ENCODE data around the gene NGLY1. TPM values are rescaled to one million over a fixed set of nuclear protein-coding genes. Genes with fewer than 3 reads are reported as not detected.

NGLY1 gene
- polyA plus RNA-seq, 1 experiment = 13.9 TPM

DNA sequence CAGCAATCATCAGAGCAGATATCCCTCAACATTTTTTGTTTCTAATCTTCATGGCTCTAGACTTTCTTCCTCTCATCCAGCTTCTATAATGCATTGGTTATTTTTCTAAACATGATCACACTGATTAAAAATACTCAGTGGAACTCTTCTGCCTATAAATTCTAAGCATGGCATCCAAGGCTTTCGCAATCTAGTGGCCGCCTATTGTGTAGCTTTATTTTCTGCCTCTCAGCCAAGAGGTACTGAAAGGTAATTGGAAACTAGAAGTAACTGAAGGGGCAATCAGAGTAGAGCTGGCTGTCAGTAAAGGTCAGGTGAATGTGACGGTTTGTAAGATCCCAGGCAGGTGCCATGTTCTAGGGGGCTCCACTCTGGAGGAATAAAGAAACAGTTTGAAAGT is 40.1 kb upstream of the NGLY1 start:
- Histone ChIP-seq H3K27me3 (ENCODE audit: control insufficient read depth, insufficient read depth, low read length) (no peaks in the 10 kb centered on the region), H3K9me3 (ENCODE audit: control insufficient read depth, insufficient read depth, low read length) (no peaks in the 10 kb centered on the region), H3K4me3 (ENCODE audit: low read depth, low read length) (no peak overlapping the region), H3K27ac (ENCODE audit: low read depth, low read length) (no peak overlapping the region)
- no peak for DNase-seq (ENCODE audit: low read depth, low spot score)
- CTCF ChIA-PET = interaction anchor here (0.9 kb wide), 1 partner anchor 34 kb away, joined by 3 read pairs; no protein-coding TSS in a partner anchor
- POLR2A ChIA-PET = no interaction called here
- TF ChIP-seq, protein P1, sequence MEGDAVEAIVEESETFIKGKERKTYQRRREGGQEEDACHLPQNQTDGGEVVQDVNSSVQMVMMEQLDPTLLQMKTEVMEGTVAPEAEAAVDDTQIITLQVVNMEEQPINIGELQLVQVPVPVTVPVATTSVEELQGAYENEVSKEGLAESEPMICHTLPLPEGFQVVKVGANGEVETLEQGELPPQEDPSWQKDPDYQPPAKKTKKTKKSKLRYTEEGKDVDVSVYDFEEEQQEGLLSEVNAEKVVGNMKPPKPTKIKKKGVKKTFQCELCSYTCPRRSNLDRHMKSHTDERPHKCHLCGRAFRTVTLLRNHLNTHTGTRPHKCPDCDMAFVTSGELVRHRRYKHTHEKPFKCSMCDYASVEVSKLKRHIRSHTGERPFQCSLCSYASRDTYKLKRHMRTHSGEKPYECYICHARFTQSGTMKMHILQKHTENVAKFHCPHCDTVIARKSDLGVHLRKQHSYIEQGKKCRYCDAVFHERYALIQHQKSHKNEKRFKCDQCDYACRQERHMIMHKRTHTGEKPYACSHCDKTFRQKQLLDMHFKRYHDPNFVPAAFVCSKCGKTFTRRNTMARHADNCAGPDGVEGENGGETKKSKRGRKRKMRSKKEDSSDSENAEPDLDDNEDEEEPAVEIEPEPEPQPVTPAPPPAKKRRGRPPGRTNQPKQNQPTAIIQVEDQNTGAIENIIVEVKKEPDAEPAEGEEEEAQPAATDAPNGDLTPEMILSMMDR (IDR thresholded peaks at IDR 0.05; ENCODE audit: low read depth, low read length) = no peak

DNA sequence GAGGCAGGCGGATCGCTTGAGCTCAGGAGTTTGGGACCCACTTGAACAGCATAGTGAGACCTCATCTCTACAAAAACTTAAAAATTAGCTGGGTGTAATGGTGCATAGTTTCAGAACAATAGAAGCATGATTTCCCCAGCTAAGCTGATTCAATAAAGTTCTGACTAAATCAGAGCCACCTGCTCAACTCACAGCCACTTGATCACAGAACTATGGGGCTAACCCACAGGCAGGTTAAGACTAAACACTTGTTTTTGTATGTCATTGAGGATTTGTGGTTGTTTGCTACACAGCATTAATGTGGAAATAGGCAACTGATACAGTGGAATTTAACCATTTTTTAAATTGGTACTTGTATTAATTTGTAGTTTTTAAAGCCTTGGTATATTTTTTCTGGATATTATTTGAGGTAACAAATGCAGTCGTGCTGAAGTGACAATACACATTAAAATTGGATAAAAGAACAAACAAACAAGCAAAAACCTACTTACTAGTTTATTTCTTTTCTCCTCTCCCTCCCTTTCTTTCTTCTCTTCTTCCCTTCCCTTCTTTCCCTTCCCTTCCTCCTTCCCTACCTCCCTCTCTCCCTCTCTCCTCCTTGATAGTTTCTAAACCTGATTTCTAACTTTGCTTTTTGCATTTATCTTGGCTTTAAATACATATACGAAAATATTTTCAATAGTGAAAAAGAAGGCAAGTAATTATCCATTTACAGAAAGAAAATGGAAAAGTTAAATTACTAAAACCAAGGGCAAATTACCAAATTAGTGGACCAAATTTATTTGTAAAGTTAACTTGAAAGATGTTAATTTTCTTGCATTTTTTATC is 38.7 kb upstream of the NGLY1 start:
- no peak for DNase-seq (ENCODE audit: low read depth, low spot score)
- Histone ChIP-seq H3K4me3 (ENCODE audit: low read depth, low read length) (no peak overlapping the region), H3K27ac (ENCODE audit: low read depth, low read length) (no peak overlapping the region), H3K9me3 (ENCODE audit: control insufficient read depth, insufficient read depth, low read length) (no peaks in the 10 kb centered on the region), H3K27me3 (ENCODE audit: control insufficient read depth, insufficient read depth, low read length) (no peaks in the 10 kb centered on the region)
- TF ChIP-seq, protein P1 (IDR thresholded peaks at IDR 0.05; ENCODE audit: low read depth, low read length) = no peak
- CTCF ChIA-PET = interaction anchor here (1.6 kb wide), 1 partner anchor 174 kb away, joined by 8 read pairs; no protein-coding TSS in a partner anchor
- POLR2A ChIA-PET = no interaction called here

DNA sequence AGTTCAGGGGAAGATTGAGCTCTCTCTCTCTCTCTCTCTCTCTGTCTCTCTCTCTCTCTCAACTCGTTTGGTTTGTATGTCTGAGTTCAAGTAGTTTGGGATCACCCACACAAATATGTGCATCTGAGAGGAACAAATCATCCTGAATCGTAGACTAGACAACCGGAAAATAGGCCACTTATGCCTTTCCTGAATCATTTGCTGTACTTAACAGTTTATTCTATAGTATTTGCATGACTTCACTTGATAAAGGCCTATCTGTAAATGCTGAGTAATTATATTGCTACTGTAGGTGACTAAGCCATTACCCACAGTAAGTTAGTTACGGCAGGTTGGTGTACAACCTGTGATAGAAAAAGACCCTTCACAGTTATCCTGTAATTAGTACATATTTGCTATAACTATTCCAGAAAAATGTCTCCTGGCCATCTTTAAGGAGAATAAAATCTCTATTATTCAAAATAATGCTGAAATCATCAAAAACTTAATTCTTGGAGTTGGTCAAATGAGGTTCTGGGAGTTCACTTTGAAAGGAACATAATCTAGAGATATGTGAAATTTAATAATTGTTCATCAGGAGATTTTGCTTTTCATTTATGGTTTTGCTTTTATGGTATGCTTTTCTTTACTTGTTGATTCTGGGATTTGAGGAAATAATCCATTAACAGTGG is 37.7 kb upstream of the NGLY1 start:
- POLR2A ChIA-PET = interaction anchor here (0.8 to 1.4 kb wide), 5 partner anchors 13 to 38 kb away, joined by 4 to 8 read pairs (median 5); partner anchors contain the start of genes NGLY1 and OXSM
- TF ChIP-seq, protein P1 (IDR thresholded peaks at IDR 0.05; ENCODE audit: low read depth, low read length) = no peak
- no peak overlapping the region for H3K4me3 ChIP-seq (ENCODE audit: low read depth, low read length)

DNA sequence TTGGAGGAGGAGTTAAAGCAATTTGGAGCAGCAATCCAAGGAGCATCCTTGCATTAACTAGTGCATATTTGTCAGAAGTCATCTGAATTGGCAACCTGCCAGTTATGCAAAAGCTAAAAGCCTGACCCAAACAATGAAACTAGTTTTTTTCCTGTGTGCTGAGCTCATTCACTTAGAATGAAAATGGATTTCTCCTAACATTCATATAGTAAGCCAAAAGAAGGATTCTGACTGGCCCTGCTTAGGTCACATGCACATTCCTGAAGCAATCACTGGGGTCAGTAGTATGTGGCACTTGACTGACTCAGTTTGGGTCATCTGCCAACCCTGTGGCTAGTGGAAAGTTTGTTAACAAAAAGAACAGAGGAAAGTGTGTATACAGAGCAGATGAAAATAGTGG is 37.1 kb upstream of the NGLY1 start:
- no peaks in the 10 kb centered on the region; the same call in 1 of the 2 replicates for H3K9me3 ChIP-seq (ENCODE audit: control insufficient read depth, insufficient read depth, low read length)
- TF ChIP-seq, protein P1 (IDR thresholded peaks at IDR 0.05; ENCODE audit: low read depth, low read length) = no peak
- POLR2A ChIA-PET = interaction anchor here (0.8 to 1.4 kb wide), 5 partner anchors 14 to 37 kb away, joined by 4 to 8 read pairs (median 5); partner anchors contain the start of genes NGLY1 and OXSM
- CTCF ChIA-PET = interaction anchor here (0.8 to 2.0 kb wide), 5 partner anchors 11 to 1285 kb away, joined by 3 to 8 read pairs (median 4); no protein-coding TSS in a partner anchor
- H3K4me3 ChIP-seq (ENCODE audit: low read depth, low read length) = no peak overlapping the region
- DNase-seq (ENCODE audit: low read depth, low spot score) = peak; percentile 96
- H3K27ac ChIP-seq (ENCODE audit: low read depth, low read length) = peak overlapping the region; percentile 85
- peaks cover 2% of the 10 kb centered on the region for H3K27me3 ChIP-seq (ENCODE audit: control insufficient read depth, insufficient read depth, low read length)

More for the DNA sequence above, 37.7 kb upstream of the NGLY1 start:
- no peak for DNase-seq (ENCODE audit: low read depth, low spot score)
- Histone ChIP-seq H3K27me3 (ENCODE audit: control insufficient read depth, insufficient read depth, low read length) (no peaks in the 10 kb centered on the region), H3K27ac (ENCODE audit: low read depth, low read length) (peak overlapping the region; percentile 85), H3K9me3 (ENCODE audit: control insufficient read depth, insufficient read depth, low read length) (no peaks in the 10 kb centered on the region; the same call in 1 of the 2 replicates)
- CTCF ChIA-PET = interaction anchor here (1.1 to 2.0 kb wide), 4 partner anchors 10 to 1285 kb away, joined by 3 to 8 read pairs (median 6); no protein-coding TSS in a partner anchor
